Measurements from ENCODE around the gene ACOT12.
"Not testable (repeated sequence)": the region's sequence is repeated elsewhere in the genome, so short reads cannot be mapped to it uniquely, and the experiment has no call there.

Gene ACOT12

GRCh38 chr5:81393783-81394718 lies at the start of gene ACOT12:
Gene ACOT12 (minus strand): TSS chr5:81394134. CDS start chr5:81394114, 20 bp downstream.
- DNase-seq = peak; percentile 12

GRCh38 chr5:81435023-81435422 lies 41.1 kb upstream of the ACOT12 start:
- DNase-seq = no peak

GRCh38 chr5:81429985-81430384 lies 36.1 kb upstream of the ACOT12 start:
- no peak for DNase-seq

GRCh38 chr5:81429363-81429762 lies 35.4 kb upstream of the ACOT12 start:
- DNase-seq = no peak

GRCh38 chr5:81428861-81429260 lies 34.9 kb upstream of the ACOT12 start:
- no peak for DNase-seq

GRCh38 chr5:81428446-81428845 lies 34.5 kb upstream of the ACOT12 start:
- no peak for DNase-seq

- DNase-seq = no peak
These were observed 33.6 kb upstream of the ACOT12 start for GRCh38 chr5:81427566-81427965.

- no peak for DNase-seq
These were observed 32.6 kb upstream of the ACOT12 start for GRCh38 chr5:81426359-81427030.

GRCh38 chr5:81425569-81425968 lies 31.6 kb upstream of the ACOT12 start:
- no peak for DNase-seq

GRCh38 chr5:81424728-81425127 lies 30.8 kb upstream of the ACOT12 start:
- DNase-seq = no peak

- no peak for DNase-seq
These were observed 28.7 kb upstream of the ACOT12 start for GRCh38 chr5:81422671-81423070.

- no peak for DNase-seq
These were observed 26.2 kb upstream of the ACOT12 start for GRCh38 chr5:81420039-81420667.

GRCh38 chr5:81418606-81419005 lies 24.7 kb upstream of the ACOT12 start:
- DNase-seq = no peak

- no peak for DNase-seq
These were observed 23.1 kb upstream of the ACOT12 start for GRCh38 chr5:81417052-81417451.

- DNase-seq = no peak
These were observed 16.0 kb upstream of the ACOT12 start for GRCh38 chr5:81409896-81410295.

GRCh38 chr5:81409361-81409760 lies 15.4 kb upstream of the ACOT12 start:
- DNase-seq = no peak

GRCh38 chr5:81408496-81408895 lies 14.6 kb upstream of the ACOT12 start:
- DNase-seq = no peak

- not testable (repeated sequence) for DNase-seq
These were observed 13.9 kb upstream of the ACOT12 start for GRCh38 chr5:81407811-81408210.

- DNase-seq = no peak
These were observed 11.4 kb upstream of the ACOT12 start for GRCh38 chr5:81405126-81405891.

GRCh38 chr5:81402192-81402930 lies 8.4 kb upstream of the ACOT12 start:
- no peak for DNase-seq

- DNase-seq = no peak
These were observed 7.3 kb upstream of the ACOT12 start for GRCh38 chr5:81401266-81401665.

GRCh38 chr5:81400375-81400774 lies 6.4 kb upstream of the ACOT12 start:
- DNase-seq = no peak
